GM18498 (cell line): ENCODE measurements around the gene AREL1.

ENCODE experiments used
- ATAC-seq: cut with Tn5 transposase; IDR thresholded peaks from one replicate; pipeline ENCODE4 v1.9.1; 2021; ENCODE audit warnings: mild to moderate bottlenecking, moderate library complexity; ENCODE audit not compliant: unreplicated experiment

The AREL1 gene

DNA sequence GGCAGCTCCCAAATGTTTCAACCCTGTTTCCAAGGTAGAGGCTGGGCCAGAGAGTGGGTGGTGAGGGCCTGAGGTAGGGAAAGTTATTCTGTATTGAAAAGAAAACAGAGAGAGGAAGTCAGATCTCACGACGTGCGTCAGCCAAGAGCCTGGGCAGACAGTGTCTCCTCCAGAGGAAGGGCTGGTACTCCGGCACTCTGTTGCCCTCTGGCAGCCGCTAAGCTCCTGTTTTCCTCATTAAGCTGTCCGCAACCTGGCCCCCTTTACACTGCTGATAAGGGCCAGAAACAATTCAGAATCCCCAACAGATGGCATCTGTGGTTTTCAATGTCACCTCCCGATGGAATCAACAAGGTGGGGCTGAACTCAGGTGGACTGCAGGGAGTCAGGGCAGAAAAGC, 74.8 kb downstream of the AREL1 start:
- no peak for ATAC-seq

DNA sequence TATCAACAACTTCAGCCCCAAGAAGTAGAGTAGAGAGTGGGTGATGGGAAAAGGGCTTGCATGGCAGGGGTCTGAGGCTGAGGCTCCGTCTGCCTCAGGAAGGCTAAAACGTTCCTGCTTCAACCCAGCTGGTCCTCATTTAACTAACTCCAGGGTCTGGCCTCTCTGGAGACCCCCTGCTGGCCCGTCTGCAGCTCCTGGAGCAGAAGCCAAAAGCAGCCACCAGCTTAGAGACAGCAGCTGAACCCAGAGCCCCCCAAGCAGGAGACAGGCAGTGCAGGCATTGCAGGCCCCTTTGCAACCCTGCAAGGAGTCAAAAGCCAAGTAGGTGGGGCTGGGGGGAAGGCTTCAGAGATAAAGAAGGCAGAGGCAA, 75.7 kb downstream of the AREL1 start:
- ATAC-seq = no peak

DNA sequence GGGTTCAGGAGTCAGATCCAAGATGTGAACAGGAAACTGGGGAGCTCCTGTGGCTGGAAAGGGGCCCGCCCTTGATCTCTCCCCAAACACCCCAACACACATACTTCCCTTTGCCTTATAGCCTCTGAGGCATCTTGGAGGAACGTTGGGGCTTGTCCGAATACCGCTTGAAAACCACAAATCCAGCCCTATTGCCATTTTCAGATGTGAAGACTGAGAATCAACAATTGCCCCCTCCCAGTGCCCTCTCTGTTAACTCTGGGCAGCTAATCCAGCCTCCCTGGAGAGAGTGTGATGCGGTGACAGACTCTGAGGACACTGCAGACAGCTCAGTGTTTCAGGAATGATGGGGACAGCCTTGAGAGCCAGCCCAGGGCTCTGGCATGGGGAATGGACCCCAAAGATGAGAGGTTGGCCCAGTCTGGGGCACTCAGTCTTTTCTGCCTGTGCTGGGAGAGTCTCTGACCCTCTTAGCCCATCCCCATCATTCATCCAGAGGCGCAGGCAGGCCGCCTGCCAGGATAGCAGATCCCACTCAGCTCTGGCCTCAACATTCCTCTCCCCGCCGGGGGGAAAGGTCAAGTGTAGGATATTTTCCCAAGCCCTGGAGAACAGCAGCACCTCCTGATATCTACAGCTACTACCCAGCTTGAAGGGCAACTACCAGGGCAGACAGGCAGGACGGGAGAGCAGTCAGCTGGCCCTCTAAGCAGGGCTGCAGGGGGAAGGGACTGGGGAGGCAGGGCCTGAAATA, 76.3 kb downstream of the AREL1 start:
- ATAC-seq = no peak

DNA sequence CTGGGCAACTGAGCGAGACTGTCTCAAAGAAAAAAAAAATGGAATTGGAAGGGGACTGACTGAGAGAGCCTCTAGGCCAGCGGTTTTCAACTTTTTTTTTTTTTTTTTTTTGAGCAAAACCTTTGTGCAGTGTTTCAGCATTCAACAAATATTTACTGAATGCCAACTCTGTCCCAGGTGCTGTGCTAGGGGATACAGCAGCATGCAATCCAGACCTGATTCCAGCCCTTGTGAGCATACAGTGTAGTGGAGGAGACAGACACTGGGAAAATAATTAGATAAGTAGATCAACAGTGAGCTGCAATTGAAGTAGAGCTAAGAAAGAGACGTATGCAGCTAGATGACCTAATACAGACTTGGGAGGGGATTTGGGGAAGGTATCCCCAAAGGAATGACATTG, 77.0 kb downstream of the AREL1 start:
- no peak for ATAC-seq

DNA sequence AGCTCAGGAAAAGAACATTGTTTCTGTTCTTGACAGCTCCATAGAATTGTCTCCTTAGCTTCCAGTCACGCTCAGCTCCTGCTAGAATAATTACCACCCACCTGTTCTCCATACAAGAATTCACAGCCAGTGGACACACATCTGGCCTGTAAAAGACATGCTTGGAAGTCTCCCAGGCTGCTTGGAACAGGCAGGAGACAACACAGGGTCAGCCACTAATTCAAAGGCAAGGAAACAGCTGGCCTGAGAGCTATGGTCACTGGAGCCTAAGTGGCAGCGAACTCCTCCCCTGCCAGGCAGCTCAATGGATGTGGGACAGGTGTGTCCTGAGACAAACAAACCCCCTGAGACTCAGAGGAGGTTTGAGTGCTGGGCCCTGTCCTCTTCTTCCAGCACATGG, 77.9 kb downstream of the AREL1 start:
- ATAC-seq = no peak

DNA sequence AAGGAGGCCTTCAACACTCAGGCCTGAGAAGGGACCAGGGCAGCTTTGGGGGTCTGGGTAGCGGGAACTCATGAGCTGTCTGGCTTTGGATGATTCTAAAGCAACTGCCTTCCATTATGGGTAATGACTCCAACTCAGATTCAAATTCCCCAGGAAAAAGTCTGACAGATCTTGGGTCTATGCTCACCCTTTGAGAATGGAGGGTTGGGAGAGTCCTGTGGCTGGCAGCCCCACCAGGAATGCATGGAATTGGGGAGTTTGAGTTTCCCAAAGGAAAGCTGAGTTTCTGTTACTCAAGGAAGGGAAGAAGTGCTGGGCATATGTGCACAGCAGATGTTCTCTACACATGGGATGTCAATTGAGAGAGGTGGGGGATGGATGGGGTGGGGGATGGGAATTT, 78.4 kb downstream of the AREL1 start:
- ATAC-seq = no peak

DNA sequence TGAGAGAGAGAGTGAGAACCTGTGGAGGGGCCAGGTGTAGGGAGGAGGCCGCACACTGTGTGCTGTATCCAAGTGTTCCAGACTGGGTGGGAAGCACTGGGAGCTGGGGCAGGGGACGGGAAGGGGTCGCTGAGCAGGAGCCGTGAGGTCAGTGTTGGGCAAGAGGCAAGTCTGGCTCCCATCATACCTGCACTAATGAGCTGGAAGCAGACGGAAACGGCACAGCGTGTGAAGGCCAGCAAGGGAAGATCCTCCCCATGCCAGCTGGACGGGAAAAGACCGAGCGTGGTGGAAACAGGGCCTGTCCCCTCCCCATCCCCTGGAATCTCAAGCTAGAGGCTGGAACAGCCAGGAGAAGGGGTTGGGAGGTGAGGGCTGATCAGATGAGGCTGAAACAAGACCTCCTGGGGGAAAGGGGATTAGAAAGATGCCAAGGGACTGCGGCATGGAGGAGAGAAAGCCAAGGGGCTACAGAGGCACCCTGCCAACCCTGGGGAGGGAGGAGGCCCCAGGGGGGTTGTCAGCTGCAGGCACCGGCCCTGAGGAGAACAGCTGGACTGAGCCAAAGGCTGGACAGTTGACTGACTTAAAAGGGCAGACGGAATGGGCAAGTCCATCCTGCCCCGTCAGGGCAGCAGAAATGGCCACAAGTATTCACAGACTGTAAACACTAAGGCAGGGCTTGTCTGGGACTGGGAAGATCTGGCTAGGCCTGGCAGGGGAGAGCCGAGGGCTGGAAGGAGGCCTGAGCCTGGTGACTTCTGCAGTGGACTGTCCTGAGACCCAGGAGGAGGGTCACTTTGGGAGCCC, 81.8 kb downstream of the AREL1 start:
- no peak for ATAC-seq

DNA sequence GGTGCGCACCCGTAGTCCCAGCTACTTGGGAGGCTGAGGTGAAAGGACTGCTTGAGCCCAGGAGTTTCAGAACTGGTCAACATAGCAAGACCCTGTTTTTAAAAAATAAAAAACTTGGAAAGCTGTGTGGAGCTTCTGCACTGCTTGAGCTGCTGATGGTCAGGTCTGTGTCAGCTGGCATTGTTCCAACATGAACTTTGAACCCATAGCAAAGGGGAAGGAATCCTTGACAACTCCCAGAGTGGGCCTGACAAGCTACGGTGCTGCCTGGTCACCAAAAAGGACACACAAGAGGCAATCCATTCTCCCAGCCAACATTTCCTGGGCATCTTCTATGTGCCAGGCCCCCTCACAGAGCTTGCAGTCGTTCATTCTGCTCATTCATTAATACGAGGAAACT, 84.5 kb downstream of the AREL1 start:
- no peak for ATAC-seq

DNA sequence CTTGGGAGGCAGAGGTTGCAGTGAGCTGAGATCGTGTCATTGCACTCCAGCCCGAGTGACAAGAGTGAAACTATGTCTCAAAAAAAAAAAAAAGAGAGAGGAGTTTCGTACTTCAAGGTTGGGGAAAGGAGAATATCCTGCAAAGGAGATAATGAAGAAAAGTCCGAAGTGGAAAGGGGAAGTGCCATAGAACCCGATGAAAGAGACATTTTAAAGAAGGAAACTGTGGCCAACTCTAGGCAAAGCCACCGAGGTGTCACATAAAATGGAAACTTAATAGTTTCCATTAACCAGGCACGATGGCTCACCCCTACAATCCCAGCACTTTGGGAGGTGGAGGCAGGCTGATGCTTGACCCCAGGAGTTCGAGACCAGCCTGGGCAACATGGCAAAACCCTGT, 85.8 kb downstream of the AREL1 start:
- no peak for ATAC-seq

DNA sequence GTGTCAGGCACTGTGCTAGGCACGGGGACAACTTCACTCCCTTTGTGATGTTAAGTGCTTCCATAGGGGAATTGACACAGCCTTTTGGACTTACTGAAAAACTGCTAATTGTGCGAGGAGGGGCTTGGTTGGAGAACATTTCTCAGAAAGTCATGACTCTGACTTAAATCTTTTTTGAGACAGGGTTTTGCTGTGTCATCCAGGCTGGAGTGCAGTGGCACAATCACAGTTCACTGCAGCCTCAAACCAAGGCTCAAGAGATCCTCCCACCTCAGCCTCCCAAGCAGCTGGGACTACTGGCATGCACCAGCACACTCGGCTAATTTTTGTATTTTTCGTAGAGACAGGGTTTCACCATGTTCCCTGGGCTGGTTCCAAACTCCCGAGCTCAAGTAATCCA, 90.6 kb downstream of the AREL1 start:
- ATAC-seq = no peak

DNA sequence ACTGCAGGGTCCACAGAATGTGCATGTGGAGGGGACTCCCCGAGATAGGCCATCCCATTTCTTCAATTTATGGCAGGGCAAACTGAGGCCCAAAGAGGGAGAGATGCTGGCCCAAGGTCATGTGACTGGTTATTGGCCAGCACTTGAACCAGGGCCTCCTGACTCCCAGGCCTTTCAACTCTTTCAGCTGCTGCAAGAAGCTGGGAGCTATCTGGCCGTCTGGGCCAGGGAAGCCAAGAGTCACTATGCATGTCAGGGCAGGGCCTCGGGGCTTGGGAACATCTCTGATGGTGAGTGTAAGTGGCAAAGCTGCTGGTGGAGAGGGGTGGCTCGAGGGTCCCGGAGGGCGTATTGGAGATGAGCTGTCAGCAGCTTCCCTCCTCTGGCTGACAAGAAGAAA, 91.3 kb downstream of the AREL1 start:
- no peak for ATAC-seq

DNA sequence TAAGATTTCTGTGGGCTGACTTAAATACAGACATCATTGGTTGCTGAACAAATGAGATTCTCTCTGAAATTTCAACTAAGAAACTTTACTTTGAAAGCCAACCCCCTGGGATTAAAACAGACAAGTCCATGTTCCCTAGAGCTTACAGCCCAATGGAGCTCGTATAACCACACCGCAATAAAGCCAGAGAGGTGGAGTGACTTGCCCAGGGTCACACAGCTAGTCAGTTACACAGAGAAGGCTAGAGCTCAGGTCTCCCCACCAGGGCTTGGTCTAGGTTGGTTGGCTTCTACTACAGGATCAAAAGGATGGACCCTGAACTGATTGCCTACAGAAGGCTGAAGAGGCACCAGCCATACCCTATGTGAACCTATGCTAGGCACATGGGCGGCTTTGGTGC, 92.0 kb downstream of the AREL1 start:
- ATAC-seq = no peak

DNA sequence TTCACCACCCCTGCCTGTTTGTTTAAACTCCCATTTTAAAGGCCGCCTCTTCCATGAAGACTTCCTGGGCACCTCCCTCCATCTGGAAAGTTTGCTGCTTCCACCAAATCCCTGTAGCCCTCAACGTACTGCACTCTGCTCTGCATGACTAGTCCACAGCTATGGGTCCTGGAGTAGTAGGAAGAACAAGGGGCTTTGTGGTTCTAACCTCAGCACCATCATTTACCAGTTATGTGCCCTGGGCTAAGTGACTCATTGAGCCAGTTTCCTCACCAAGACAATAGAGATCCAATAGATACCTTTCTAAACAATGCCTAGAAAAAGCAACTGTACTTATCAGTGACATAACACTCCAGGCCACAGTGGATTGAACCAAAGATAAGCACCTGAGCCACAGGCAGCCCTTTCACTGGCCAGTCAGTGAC, 92.4 kb downstream of the AREL1 start:
- no peak for ATAC-seq

DNA sequence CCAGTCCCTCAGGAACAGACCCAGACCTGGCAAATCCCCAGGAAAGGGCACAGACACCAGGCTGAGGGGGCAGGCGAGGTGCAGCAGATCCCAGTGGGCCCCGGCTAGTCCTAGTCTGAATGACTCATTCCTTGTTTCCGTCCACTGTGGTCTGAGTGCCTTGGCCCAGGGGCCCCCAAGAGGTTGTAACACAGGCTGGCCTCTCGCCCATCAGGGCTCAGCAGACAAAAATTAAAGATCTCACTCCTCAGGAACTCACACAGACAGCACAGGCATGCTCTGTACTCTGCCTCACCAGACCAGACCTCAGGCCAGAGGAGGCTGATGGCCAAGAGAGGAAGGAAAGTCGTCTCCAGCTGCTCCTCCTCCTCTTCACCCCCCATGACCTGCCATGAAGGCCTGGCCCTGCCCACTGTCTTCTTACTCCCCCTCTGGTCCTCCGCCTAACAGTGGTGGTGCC, 93.2 kb downstream of the AREL1 start:
- no peak for ATAC-seq

DNA sequence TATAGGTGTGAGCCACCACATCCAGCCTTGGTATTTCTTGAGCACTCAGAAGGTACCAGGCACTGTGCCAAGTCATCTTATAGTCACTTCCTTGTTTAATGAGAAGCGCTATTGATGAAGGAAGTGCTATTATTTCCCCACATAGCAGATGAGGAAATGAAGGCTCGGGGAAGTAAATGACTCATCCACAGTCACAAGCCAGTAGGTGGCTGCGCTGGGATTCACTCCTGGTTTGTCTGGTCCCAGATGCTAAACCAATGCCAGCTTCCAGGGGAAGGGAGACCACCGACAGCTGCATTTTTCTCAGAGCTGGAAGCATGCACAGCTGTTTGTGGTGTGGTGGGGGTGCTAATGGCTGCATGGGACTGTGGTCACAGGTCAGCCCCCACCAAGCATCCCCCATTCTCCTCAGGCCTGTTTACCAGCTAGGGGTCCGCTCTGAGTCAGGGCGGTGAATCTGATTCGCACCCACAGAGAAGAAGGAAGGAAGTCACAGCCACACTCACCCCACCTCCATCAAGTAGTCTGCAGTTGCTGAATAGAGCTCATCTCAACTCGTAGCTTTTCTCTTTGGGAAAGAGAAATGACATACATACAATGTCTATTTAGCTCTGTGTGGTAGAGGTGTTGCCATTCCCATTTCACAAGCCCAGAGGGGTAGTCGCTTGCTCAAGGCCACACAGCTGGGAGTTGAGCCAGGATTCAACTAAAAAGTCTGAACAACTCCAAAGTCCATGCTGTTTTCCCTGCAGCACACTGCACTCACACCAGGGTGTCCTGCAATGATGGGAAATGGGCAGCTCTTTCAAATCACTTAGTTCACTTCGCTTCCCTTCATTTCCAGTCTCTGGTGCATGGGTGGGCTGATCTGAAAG, 94.6 kb downstream of the AREL1 start:
- no peak for ATAC-seq

DNA sequence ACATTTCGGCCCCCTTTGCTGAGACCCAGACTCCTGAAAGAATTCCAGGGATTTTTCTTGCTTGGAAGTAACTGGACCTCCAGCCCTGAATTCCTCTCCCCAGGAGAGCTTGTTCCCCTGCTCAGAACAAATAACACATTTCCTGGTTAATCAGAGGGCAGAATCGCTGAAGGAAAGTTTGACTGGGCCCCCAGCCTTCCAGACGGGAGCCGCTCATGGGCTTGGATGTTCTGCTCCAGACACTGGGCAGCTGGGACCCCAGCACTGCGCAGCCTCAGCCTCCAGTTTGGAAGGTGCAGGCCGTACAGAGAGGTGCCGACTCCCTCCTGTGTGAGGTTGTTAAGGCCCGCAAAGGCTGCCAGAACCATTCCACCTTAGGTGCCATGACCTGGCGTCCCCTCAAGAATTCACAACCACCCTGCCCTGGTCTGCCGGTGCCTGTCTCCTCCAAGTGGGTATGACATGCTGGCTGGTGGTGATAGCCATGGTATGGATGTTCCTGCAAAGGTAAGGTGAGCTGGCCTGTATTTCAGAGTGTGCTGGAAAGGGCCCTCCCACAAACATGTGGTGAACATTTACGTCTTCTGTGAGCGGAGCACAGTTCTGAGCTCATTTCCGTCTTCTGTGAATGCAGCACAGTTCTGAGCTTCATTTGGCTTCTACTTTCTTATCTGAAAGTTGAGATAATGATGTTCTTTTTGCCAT, 95.7 kb downstream of the AREL1 start:
- no peak for ATAC-seq

DNA sequence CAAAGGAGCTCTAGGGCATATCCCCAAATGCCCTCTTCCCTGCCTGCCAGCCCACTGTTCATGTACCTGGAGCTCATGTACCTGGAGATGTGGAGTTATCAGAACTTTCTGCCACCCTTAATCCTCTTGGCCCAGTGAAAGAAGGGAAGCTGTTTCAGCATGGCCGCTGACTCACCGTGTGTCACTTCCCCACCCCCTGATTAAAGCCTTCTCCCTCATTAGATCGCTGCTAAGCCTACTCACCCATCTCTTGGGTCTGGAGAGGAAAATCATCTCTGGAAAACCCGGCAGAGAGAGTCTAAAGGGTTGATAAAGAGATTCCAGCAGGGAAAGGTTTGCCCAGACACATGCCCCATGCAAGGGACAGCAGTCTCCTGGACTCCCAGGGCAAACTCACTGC, 96.4 kb downstream of the AREL1 start:
- ATAC-seq = no peak

DNA sequence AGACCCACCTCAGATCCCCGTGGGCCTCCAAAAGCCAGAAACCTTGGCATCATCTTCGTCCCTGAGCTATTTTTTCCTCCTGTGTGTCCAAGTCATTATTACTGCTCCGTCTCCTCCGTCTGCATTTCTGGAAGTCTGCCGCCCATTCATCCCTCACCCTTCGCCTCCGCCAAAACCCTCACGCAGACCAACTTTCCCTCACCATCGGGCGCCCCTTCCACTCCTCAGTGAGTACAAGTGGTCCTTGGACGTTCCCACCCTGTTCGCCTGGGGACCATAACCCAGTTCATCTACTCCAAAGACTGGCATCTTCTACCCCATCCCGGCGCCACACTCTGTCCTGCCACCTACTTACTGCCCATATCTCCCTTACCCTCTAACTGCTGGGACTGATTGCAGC, 97.1 kb downstream of the AREL1 start:
- ATAC-seq = no peak

DNA sequence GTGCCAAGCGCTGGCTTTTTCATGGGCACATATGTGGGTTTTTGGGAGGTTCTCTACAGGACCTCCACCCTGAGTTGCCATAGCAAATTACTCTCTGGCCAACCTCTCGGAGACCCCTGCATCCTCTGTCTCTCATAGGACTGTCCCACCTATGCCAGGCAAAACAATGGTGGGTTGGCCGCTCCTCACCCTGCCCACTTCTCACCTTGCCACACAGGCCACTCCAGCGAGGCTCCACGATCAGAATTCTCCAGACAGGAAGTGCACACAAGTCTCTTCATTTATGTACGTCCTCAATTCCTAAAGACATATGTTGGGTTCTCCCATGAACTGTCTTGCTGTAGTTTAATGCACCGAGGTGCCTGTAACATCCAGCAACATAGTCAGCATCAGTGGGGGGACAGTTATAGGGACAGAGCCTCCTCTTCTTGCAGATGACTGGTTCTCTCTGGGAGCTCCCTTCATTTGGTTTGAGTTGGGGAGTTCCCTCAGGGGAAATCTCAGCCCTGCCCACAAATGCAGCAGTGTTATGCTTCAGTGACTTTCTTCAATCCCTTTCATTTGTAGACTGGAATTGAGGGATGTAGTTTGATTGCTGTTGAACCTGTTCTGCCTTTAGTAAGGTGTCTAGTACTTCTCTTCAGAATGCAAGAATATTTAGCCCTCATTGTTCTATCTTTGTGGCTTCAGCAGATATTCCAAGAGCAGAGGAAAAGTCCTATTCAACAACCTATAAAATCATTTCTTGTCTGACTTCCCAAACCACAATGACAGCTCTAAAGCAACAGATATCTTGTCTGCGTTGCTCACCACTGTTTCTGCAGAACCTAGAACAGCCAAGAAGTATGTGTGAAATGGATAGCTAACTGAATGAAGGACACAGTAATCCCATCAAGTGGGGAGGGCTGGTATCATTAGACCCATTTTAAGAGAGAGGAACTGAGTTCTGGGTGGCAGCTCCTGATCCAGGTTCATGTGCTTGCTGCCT, 98.1 kb downstream of the AREL1 start:
- no peak for ATAC-seq
